ENCODE data around the gene PIK3AP1.
"Not testable (repeated sequence)": the region's sequence is repeated elsewhere in the genome, so short reads cannot be mapped to it uniquely, and the experiment has no call there.

The PIK3AP1 gene

DNA sequence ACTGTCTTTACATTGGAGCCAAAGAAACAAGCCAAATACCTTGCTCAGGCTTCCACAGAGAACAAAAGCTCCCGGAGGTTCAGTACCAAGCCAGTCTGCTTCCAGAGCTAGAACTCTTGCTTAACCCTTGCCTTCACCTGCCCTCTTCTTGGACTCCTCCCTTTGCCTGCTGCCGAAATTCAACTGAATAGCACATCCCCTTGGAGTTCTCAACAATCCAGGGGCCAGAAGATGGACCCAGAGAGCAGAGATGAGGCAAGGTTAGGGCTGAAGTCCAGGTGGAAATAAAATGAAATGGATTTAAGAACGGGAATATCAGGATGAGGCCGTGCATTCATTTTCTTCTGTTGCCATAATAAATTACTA is 876 bp upstream of the PIK3AP1 start:
- no peak for DNase-seq

DNA sequence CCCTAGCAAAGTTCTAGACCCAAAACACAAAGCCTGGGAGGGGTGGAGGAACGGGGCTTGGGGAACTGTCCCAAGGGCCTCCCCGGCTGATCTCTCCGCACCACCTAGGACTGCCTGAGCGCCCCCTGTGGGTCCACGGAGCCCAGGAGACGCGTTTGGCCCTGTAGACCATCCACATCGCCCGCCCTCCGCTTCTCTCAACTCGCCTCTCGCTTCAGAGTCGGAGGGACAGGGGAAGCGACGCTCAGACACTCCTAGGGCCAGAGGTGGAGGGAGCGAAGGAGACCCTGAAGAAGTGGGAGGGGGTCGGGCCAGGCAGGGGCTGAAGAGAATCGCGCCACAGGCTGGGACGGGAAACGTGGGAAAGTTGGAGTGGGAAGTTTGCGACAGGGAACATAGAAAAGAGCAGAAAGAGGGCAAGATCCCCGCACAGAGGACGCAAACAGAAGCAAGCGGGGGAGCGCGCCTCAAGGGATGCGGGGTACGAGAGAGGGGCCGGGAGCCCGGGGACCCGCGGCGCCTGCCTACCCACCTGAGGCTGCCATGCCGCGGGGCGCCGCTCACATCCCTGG is 378 bp downstream of the PIK3AP1 start:
- DNase-seq = no peak

GRCh38 chr10:96719200-96719599 is 1.1 kb downstream of the PIK3AP1 start:
- DNase-seq = no peak

DNA sequence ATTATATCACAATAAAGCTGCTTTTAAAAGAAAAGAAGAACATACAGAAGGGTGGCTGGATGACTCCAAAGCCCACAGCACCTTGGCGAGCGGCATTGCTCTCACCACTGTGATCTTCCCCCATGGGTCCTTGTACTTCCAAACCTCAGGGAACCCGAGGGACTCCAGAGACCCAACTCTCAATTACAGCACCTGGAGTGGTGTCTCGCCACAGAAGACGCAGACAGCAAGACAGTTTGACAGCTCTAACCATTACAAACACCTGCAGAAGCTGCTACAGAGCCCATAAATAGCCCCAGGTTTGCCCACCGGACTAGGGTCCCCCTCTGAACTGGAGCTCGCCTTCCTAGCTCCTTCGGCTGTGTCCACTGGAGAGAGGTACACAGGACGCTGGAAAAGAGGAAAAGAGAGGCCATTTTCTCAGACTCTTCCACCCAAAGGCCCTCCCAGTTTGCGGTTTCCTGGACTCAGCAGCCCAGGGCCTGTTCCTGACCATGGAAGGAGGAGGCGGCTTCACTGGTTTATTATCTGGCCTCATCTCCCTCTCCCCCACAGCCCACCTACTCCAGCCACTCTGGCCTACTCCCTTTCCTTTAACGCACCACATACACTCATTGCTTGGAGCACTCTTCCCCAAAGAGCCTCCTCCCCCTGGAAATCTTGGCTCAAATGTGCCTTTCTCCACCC is 1.9 kb downstream of the PIK3AP1 start:
- no peak for DNase-seq

- DNase-seq = no peak
These were observed 3.9 kb downstream of the PIK3AP1 start for GRCh38 chr10:96716390-96716789.

DNA sequence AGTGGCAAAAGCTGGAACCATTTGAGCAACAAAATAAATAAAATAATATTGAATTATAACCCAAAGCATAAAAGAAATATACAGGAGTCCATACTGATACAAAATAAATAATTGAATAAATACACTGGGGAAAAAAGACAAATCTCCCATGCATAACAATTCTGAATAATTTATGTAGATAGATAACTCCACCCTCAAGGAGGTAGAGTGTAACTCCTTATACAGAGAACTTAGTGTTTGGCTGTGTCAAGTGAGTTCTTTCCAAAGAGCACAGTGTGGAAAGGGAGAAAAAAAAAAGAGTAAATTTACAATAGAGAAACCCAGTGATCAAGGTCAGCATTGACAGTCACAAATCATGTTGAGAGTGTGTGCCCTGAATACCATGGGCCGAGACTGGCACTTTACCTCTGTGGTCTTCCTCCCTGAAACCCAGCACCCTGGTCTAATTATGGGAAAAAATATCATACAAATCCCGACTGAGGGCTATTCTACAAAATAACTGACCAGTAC is 5.5 kb downstream of the PIK3AP1 start:
- no peak for DNase-seq

DNA sequence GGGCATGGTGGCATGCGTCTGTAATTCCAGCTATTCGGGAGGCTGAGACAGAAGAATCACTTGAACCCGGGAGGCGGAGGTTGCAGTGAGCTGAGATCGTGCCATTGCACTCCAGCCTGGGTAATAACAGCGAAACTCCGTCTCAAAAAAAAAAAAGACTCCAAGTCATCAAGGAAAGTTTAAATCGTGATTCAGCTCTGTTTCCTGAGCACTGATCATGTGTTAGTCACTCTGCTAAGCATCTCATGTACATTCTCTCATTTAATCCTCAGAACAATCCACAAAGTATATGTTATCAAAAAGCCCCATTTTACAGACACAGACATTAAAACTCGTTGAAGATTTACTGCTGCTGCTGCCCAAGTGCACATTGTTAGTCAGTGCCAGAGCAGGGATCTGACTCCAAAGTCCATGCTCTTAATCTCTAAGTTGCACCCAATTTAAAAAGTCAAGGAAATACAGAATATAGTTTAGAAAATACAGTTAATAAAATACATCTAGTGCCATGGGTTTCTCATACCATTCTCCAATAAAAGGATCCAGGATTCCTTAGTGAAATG is 6.2 kb downstream of the PIK3AP1 start:
- no peak for DNase-seq

DNA sequence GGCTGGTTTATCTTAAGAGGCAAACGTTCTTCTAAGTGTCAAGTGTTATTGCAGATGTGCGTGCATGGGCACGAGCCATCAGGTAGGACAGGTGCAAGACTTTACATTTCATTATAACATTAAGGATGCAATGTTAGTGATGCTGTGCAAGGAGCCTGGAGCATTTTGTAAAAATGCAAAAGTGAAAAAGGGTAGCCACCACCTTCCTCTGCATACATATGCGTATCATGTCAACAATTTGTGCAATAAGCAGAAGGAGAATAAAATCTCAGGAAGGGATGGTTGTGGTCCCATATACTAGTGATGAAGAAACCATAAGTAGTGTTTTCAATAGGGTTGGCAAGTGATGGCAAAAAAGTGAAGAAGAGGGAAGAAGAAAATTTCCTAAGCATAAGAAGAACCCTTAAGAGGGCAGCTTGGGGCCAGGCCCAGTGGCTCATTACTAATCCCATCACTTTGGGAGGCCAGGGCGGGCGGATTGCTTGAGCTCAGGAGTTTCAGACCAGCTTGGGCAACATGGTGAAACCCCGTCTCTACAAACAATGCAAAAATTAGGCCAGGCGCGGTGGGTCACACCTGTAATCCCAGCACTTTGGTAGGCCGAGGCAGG is 7.5 kb downstream of the PIK3AP1 start:
- no peak for DNase-seq

GRCh38 chr10:96711048-96711728 is 9.1 kb downstream of the PIK3AP1 start:
- DNase-seq = no peak

DNA sequence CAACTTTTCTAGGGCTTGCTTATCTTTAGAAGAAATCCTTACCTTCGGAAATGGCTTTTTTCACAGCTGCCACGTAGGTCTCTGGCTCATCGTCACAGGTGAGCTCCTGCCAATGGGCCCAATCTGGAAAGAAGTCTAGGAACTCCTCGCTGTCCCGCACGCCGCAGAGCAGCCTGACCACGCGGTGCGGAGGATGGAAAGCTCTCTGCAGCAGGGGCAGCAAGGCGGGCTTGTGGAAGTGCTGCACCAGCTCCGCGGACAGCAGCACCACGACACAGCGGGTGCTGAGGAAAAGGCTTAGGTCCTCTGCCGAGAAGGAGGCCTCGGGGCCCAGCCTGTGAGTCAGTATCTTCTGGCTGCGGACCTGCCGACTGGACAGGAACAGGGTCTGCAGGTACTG is 10.8 kb downstream of the PIK3AP1 start:
- no peak for DNase-seq

- DNase-seq = no peak
These were observed 11.3 kb downstream of the PIK3AP1 start for GRCh38 chr10:96708996-96709395.

- DNase-seq = no peak
These were observed 11.9 kb downstream of the PIK3AP1 start for GRCh38 chr10:96708456-96708855.

- no peak for DNase-seq
These were observed 13.9 kb downstream of the PIK3AP1 start for GRCh38 chr10:96706331-96706853.

DNA sequence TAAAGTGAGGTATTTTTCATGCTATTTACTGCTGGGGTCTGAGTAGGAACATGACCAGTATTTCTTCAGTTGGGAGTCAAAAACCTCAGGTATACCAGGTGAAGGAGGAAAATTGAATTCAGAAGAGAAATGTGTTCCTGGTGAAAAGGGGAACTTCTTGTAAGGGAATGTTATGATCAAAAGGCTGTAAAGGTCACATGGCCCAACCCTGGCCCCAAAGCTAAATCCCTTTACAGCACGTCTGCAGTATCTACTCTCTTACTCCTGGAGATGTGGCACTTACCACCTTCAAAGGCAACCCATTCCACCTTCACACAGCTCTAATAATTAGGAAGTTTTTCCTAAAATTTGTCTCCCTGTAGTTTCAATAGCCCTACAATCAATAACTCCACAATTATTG is 15.2 kb downstream of the PIK3AP1 start:
- no peak for DNase-seq

DNA sequence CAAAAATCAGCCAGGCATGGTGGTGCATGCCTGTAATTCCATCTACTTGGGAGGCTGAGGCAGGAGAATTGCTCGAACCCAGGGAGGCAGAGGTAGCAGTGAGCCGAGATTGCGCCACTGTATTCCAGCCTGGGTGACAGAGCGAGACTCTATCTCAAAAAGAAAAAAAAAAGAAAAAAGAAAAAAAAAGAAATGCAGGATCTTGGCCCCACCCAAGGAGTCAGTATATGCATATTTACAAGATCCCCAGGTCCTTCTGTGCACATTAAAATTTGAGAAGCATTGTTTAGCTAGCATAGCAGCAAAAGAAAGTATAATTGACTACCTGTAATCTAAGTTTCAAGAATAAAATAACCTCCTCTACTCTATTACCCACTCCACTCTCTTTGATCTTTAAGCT is 15.8 kb downstream of the PIK3AP1 start:
- no peak for DNase-seq

- no peak for DNase-seq
These were observed 17.0 kb downstream of the PIK3AP1 start for GRCh38 chr10:96703358-96703757.

- no peak for DNase-seq
These were observed 19.0 kb downstream of the PIK3AP1 start for GRCh38 chr10:96701265-96701664.

- no peak for DNase-seq
These were observed 19.8 kb downstream of the PIK3AP1 start for GRCh38 chr10:96700374-96701099.

GRCh38 chr10:96699613-96700012 is 20.7 kb downstream of the PIK3AP1 start:
- DNase-seq = no peak

GRCh38 chr10:96698305-96698704 is 22.0 kb downstream of the PIK3AP1 start:
- DNase-seq = not testable (repeated sequence)

GRCh38 chr10:96697438-96697837 is 22.9 kb downstream of the PIK3AP1 start:
- no peak for DNase-seq

- no peak for DNase-seq
These were observed 23.4 kb downstream of the PIK3AP1 start for GRCh38 chr10:96696845-96697425.

Data from NCI-H2081 treated with DMSO at 0.1 percent for 48 hours (cell line).